NCI-H69 (cell line): ENCODE measurements around the gene LUC7L2.
"Not testable (repeated sequence)": the region's sequence is repeated elsewhere in the genome, so short reads cannot be mapped to it uniquely, and the experiment has no call there.

Experiments used
- DNase-seq: peaks from one replicate; lab custom pipeline; 2025; lab: John Stamatoyannopoulos, UW

LUC7L2 gene

DNA sequence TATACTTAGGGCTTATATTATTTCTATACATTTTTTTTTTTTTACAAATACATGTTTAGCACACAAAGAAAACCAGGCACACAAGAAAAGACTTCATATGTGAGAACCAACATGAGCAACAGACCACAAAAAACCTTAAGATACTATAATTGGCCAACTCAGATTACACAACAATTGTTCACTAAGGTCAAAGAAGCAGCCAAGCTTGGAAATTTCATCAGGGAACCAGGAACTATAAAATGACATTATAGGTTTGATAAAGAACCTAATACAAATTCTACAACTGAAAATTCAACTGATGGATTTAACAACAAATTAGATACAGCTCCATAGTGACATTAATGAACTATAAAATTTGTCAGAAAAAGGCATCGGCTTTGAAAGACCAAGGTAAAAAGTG, 4.4 kb upstream of the LUC7L2 start:
- DNase-seq, result no peak

DNA sequence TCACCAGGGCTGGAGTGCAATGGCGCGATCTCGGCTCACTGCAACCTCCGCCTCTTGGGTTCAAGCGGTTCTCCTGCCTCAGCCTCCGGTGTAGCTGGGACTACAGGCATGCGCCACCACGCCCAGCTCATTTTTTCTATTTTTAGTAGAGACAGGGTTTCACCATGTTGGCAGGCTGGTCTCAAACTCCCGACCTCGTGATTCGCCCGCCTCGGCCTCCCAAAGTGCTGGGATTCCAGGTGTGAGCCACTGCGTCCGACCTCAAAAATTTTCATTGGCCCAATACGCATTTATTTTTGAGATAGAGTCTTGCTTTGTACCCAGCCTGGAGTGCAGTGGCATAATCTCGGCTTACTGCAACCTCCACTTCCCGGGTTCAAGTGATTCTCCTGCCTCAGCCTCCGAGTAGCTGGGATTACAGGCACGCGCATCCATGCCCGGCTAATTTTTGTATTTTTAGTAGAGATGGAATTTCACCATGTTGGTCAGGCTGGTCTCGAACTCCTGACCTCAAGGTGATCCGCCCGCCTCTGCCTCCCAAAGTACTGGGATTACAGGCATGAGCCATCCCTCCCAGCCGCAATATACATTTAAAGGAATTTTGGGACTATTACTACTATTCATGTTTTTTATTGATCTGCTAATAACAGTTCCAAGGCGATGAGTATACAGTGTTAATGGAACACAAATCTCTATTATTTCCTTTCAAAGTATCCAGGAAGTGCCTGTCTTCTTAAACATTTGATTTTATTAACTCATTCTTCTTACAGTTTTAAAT, 1.8 kb upstream of the LUC7L2 start:
- not testable (repeated sequence) for DNase-seq

DNA sequence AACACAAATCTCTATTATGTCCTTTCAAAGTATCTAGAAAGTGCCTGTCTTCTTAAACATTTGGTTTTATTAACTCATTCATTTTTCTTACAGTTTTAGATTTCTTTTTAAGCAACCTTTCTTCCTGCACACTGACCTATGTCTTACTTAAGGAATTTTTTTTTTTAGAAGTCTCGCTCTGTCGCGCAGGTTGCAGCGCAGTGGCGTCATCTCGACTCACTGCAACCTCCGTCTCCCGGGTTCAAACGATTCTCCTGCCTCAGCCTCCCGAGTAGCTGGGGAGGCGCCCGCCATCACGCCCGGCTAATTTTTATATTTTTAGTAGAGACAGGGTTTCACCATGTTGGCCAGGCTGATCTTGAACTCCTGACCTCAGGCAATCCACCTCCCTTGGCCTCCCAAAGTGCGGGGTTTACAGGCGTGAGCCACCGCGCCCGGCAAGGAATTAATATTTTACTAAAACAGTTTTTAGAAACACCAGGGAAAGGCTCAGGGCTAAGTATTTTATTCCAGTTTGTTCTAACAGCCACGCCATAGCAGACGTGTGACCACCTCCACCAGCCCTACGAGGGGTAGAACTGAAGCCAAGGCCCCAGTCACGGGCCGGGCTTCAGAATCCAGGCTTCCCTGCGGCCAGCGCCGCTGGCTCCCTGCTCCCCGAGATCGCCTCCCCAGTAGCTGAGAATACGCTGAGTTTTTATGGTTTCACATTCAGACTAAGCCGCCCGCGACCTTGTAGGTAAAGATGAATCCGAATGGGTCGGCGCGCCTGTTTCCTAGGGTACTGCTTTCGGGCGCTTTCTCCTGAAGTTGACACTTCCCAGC, 941 bp upstream of the LUC7L2 start:
- DNase-seq, result peak; percentile 24

DNA sequence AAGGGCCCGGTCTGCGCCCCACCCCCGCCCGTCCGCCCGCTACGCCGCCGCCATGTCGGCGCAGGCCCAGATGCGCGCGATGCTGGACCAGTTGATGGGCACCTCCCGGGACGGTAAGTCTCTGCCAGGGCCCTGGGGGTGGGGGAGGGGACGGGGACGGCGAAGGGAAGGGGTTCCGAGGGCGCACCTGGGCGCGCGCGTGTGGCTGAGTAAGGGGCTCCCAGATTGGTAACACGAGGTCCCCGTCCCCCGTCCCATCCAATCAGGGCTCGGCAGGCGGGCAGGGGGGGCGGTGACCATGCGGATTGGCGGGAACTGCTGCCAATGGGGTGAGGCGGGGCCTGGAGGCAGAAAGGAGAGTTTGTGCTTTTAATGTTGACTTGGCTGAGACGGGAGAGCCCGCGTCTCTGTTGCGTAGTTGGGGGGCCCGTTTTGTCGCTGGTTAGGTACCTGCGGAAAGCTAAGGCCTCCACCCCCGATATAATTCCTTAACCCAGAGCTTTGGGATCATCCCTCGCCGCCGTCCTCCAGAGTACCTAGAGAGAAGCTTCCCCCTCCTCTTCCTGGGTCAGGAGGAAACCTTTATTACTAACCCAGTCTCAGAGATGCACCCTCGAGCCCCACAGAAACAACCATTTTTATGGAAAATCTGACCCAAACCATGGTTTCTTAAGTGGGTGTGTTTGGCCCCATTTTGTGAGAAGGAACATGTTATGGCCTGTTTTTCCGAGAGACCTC, 685 bp downstream of the LUC7L2 start:
- DNase-seq, result peak; percentile 99

DNA sequence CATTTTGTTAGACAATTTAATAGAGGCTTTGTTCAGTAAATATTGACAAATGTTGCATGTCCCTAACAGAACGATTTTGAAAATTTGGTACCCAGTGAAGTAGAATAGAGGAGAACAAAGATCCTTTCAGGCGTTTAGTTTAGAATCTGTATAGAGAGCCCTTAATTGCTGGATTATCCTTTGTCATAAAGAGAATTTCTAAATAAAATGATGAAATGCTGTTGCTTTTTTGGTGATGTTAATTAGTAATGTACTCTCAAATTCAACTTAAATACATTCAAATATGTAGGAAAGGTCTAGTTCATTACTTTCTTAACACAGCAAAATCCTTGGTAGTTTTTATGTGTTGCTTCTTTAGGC, 1.2 kb downstream of the LUC7L2 start:
- DNase-seq, result no peak

DNA sequence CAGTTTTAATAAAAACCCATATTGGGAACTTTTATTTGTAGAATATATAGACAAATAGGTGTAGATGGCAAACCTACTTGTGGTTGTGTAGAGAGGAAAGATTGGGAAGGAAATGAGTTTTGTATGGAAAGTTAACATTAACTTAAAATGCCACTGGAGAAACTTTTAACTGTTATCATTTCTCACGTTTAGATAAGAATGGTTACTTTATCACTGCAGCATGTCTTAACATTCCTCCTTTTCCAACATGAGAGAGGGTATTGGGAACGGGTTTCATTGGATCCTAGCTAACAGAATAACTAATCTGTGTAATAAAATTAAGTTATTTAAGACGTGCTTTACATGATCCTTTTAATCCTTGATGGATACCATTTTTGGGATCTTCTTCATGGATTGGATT, 1.8 kb downstream of the LUC7L2 start:
- DNase-seq, result no peak

DNA sequence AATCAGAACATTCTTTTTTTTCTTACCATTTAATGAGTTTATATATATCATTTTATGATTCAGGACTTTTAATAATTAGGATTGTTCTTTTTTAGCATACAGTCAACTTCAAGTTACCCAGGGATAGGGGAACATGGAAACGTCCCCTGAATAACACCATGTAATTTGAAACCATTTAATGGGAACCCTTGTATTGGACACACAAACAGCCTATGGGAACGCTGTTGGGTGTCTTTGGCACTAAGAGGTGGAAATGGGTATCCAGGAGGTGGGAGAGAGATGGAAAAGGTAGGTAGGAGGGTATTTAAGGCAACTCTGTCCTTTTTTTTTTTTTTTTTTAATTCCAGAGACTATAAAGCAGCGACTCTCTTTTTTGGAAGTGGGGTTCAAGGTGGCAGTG, 2.6 kb downstream of the LUC7L2 start:
- peak; percentile 74 for DNase-seq

DNA sequence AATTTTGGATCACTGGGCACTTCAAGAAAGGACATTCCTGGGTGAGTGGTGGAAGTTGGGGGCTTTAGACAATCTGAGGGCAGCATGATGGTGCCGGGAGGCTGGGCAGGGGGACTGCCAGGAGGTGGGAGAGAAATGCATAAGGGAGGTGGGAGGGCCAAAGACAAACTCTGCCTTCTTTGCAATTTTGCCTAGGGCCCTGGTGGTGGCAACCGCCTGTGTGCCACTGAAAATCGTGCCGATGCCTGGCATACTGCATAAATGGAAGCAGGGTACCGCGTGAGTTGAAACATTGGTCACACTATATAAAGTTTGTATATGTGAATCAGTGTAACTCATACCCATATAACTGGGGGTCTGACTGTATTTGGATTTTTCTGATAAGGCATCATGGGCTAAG, 3.3 kb downstream of the LUC7L2 start:
- DNase-seq, result no peak

DNA sequence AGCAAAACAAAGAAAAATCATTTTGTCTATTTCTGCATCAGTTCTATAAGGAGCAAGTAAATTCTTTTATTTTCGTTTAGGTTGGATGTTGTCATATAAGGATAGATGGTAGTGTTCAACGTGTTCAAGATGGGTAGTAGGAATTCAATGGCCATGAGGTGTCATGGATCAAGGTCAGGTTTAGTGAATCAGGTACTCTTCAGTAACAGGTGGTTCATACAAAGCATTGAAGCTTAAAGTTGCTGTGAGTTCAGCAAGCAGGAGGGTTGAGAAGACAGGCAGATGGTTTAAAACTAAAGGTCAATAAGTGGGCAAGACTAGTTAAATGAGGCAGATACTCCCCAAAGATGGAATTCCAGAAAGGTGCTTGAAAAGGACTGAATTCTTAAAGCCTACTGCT, 5.6 kb downstream of the LUC7L2 start:
- no peak for DNase-seq

DNA sequence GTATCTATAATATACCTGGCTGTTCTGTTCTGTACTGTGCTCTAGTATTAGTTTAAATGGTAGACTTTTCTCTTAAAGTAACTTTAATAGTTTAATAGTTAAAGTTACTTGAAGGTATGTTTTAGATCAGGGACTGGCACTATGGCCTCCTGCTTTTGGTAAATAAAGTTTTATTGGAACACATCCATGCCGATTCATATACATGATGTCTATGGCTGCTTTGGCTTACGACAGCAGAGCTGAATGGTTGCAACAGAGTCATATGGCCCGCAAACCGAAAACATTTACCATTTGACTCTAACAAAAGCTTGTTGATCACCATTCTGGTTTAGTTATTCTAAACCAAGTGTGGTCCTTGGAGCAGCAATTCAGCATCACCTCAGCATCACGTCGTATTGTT, 6.7 kb downstream of the LUC7L2 start:
- DNase-seq, result no peak

DNA sequence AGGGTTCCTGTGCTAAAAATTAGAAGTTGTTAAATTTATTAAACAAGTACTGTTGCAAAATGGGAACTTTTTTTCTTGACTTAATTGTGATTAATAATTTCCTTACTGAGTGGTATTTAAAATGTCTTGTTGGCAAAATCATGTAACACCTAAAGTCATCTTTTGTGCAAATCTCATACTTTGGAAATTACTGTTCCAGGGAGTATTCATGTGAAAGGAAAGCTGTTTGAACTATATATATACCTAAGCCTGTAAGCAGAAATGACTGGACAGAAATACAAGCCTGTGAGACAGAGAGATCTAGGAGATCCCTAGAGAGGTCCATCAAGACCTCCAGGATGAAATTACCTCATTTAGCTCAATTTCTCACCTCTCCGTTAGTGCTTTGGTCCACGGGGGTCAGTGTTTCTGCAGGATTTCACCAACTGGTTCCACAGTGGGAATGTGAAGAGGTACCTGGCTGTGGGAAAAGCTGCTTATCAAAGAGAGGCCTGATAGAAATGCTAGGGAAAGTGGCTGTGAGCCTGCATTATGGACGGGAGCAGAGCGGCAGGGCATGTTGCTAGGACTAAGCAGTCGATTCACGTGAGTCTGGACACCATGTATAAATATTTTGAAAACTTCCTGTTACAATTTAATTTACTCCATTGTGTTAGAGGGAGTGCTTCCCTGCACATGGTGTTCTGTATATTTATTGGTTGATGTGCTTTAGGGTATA, 7.9 kb downstream of the LUC7L2 start:
- no peak for DNase-seq

DNA sequence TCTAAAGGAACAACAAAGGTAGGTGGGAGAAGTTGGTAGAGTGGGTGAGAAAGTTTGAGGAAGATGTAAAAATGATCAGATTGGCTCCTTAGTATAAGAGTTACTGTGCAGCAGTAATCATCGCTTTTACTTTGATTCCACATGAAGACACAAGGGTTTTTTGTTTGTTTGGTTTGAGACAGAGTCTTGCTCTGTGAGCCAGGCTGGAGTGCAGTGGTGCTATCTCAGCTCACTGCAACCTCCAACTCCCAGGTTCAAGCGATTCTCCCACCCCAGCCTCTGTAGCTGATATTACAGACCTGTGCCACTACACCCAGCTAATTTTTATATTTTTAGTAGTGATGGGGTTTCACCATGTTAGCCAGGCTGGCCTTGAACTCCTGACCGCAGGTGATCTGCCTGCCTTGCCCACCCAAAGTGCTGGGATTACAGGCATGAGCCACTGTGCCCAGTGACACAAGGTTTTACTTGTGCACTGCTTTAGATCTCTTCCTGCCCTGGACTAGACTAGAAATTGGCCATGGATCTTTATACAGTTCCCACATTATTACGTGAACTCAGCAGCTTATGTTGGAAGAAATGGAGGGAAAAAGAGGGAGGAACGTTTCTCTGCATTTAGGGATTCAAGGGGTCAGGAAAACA, 10.7 kb downstream of the LUC7L2 start:
- no peak for DNase-seq

DNA sequence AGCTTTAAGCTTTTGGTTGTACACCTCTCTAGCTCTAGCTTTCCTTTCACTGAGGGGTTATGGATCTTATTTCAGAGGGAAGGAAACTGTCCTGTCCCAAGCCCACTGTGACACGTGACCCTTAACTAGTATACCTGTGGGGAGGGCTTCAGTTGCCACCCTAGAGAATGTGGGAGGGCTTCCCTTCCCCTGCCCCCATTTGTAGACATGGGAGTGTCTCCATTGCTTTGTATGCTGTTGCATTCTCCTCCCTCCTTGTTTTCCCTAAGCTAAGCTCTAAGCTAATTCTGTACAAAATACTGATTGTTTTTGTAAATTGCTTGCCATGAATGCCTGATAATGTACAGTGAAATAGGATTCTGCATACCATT, 11.2 kb downstream of the LUC7L2 start:
- DNase-seq, result no peak

DNA sequence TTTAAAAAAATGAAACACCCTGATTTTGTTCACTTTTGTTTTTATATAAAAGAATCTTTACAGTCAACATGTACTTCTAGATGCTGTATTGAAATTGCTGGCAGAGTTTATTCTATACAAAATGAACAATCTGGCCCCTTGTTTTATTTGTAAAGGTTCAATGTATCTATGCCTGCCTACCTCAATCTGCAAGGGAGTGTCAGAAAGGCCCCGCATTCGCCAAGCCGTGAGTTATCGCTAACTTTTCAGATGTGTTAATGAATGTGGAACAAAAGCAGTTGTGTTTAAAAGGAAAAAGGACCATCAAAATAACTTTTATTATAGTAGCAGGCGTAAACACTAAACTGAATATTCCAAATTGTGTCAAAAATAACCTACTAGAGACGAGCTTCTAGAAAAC, 14.6 kb downstream of the LUC7L2 start:
- no peak for DNase-seq

DNA sequence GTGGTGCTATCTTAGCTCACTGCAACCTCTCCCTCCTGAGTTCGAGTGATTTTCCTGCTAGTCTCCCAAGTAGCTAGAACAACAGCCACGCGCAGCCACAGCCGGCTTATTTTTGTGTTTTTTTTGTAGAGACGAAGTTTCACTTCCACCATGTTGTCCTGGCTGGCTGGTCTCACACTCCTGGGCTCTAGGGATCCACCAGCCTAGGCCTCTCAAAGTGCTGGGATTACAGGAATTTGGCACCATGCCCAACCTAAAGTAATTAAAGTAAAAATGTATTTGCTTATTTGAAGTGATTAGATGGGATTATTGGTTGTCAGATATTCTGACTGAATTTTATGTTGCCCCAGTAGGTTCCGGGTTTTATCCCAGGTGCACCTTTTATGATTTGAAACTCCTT, 22.7 kb downstream of the LUC7L2 start:
- DNase-seq, result peak; percentile 9

DNA sequence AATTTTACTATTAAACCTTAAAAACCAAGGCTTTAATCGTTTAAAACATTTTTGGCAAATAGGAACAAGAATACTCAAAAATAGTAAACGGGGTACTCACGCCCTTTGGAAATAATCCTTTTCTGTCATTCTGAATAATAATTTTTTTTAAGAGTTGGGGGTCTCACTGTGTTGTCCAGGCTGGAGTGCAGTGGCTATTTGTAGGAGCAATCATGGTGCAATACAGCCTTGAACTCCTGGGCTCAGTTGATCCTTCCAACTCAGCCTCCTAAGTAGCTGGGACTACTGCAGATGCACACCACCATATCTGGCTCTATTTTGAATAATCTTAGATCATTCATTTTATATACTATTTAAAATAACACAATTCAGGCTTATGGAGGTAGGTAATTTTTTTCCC, 24.9 kb downstream of the LUC7L2 start:
- DNase-seq, result no peak

DNA sequence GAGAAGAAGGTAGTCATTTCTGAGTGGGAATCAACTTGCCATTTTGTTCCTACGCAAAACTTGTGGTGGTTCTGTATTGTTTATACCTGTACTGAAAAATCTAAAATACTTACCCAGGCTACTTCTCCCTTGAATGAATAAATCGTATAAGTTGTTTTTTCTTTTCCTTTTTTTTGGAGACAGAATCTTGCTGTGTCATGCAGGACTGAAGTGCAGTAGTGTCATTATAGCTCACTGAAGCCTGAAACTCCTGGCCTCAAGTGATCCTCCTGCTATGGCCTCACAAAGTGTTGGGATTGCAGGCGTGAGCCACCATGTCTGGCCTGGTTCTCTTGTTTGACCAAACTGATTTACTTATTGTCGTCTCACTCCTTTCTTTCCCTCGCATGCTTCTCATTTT, 27.9 kb downstream of the LUC7L2 start:
- no peak for DNase-seq

DNA sequence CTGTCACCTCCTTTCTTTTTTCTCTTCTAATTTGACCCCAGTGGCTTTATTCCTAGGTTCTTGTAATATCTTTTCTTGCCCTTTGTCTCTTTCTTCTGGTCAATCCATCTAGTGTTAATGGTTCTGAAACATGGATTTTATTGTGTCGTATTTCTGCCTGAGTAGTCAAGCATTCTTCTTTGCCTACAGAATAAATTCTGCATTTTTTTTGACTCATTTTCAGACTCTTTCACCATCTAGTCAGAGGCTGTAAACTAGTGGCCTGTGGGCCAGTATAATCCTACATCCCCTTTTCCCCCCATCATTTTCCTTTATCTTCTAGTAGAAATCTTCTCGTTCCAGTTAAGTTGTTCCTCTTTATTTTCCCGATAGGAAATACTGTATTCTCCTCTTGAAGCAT, 29.4 kb downstream of the LUC7L2 start:
- DNase-seq, result no peak

DNA sequence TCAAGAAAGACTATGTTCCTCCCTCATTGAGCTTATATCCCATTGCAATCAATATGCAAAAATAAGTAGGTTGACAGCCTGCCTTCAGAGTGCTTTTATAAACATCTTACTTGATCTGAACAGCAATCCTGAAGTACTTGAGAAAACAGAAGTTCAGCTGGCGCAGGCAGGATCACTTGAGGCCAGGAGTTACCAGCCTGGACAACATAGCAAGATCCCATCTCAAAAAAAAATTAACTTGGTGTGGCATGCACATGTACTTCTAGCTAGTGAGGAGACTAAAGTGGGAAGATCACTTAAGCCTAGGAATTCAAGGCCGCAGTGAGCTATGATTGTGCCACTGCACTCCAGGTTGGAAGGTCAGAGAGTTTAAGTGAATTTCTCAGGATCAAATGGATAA, 30.1 kb downstream of the LUC7L2 start:
- no peak for DNase-seq

DNA sequence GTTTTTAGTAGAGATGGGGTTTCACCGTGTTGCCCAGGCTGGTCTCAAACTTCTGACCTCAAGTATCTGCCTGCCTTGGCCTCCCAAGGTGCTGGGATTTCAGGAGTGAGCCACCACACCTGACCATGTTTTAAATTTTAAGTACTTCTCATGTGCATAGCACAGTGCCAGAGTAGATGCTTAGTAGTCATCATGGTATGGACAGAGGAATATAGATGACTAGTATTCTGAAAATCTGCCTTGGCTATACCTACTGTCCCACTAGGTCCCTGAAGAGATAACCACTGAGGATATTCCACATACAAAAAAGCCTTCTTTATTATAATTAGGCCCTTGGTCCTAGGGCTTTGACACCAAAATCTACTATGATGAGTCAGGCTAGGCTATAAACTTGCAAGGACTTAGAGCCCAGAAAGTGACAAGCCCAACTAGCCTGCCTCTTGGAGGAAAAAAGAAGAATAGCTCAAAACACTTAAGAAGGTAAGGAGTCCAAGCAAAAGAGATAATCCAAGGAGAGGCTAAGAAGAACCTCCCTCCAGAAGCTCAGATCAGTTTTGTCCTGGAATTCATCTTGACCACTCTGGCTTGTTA, 34.0 kb downstream of the LUC7L2 start:
- no peak for DNase-seq

DNA sequence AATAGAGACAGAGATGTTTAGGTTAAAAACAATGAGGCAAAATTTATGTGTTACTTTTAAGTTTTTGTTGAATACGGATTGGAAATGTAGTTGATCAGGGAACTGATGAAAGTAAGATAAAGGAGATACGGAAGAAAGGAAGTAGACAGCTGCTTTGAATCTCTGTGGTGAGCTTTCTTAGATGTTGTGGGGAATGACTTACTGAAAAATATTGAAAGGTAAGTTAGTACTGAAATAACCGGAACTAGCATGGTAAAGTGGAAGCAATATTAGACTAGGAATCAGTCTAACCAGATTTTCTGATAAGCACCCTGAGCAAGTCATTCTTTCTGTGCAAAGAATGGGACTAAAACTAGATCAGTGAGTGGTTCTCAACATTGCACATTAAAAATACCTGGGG, 34.8 kb downstream of the LUC7L2 start:
- no peak for DNase-seq
